Osteoblast (primary cell): ENCODE measurements around the gene FAM110C. TPM values are rescaled to one million over a fixed set of nuclear protein-coding genes. Genes with fewer than 3 reads are reported as not detected.

Experiments used
- DNase-seq: peaks from one replicate; pipeline ENCODE4 v3.0.0; 2011; ENCODE audit warnings: low spot score, mixed read lengths; ENCODE audit not compliant: insufficient read length; ENCODE audit errors: missing footprints
- H2AFZ ChIP-seq: 2 replicates; pipeline ENCODE4 v1.6.0; 2011; ENCODE audit warnings: mild to moderate bottlenecking, low read length
- H3K27ac ChIP-seq: 2 replicates; pipeline ENCODE4 v1.5.1; 2011; ENCODE audit warnings: mild to moderate bottlenecking, low read depth, low read length, moderate library complexity
- H3K27me3 ChIP-seq: 2 replicates; pipeline ENCODE4 v1.6.0; 2012; ENCODE audit warnings: mild to moderate bottlenecking, control low read depth, inconsistent platforms, low read length, moderate library complexity; ENCODE audit not compliant: insufficient read depth
- H3K36me3 ChIP-seq: 2 replicates; pipeline ENCODE4 v1.5.1; 2011; ENCODE audit warnings: mild to moderate bottlenecking, low read length, control low read depth, moderate library complexity; ENCODE audit not compliant: insufficient read depth
- H3K4me1 ChIP-seq: 2 replicates; pipeline ENCODE4 v1.5.1; 2011; ENCODE audit warnings: mild to moderate bottlenecking, low read length, control low read depth, moderate library complexity; ENCODE audit not compliant: insufficient read depth
- H3K4me2 ChIP-seq: 2 replicates; pipeline ENCODE4 v1.6.0; 2011; ENCODE audit warnings: mild to moderate bottlenecking, low read length; ENCODE audit not compliant: insufficient read depth
- H3K4me3 ChIP-seq: fragments of 200-600 bp; sonication (generic); 3 replicates; pipeline ENCODE4 v1.5.1; 2012; ENCODE audit warnings: mild to moderate bottlenecking, low read length, inconsistent platforms; ENCODE audit not compliant: insufficient read depth
- H3K79me2 ChIP-seq: 2 replicates; pipeline ENCODE4 v1.6.0; 2012; ENCODE audit warnings: mild to moderate bottlenecking, low read length, control low read depth, inconsistent platforms; ENCODE audit not compliant: insufficient read depth
- H3K9me3 ChIP-seq: 2 replicates; pipeline ENCODE4 v1.5.1; 2011; ENCODE audit warnings: low read depth, low read length, control low read depth
- H4K20me1 ChIP-seq: 2 replicates; pipeline ENCODE4 v1.6.0; 2012; ENCODE audit warnings: mild to moderate bottlenecking, low read length, control low read depth; ENCODE audit not compliant: insufficient read depth
- CTCF ChIP-seq: IDR thresholded peaks from 2 replicates; pipeline ENCODE4 v1.5.1; 2011; ENCODE audit warnings: mild to moderate bottlenecking, low read depth, low read length, moderate library complexity; ENCODE audit errors: extremely low read depth
- total RNA-seq: library from RNA; depleted of rRNA; stranded (reverse); fragments of >200 nt; gene quantifications from 2 replicates; pipeline ENCODE4 v1.2.3, GENCODE V29; 2012

FAM110C gene
- total RNA-seq = not detected in 2 replicates

- Histone ChIP-seq H3K27me3 (peaks cover 10% of the 10 kb centered on the region), H3K27ac (no peak within 1 kb of the TSS), H3K4me2 (no peak within 1 kb of the TSS), H2AFZ (no peak within 1 kb of the TSS), H3K79me2 (no peaks in the 10 kb centered on the region), H3K36me3 (no peaks in the 10 kb centered on the region), H3K4me1 (no peaks in the 10 kb centered on the region), H3K9me3 (no peaks in the 10 kb centered on the region), H3K4me3 (no peak within 1 kb of the TSS), H4K20me1 (no peaks in the 10 kb centered on the region)
- no peak for DNase-seq
- no peak for TF ChIP-seq CTCF
These were observed at the start of gene FAM110C for GRCh38 chr2:46471-47345. TSS of gene FAM110C (minus strand) at chr2:46505. CDS start at chr2:46385, 120 bp downstream.

GRCh38 chr2:92326-92725 lies 46.0 kb upstream of the FAM110C start:
- DNase-seq = no peak
- Histone ChIP-seq H3K9me3 (no peaks in the 10 kb centered on the region), H3K4me3 (no peak overlapping the region), H3K4me2 (no peak overlapping the region), H3K4me1 (no peaks in the 10 kb centered on the region), H3K27me3 (no peaks in the 10 kb centered on the region), H2AFZ (no peak overlapping the region), H4K20me1 (no peaks in the 10 kb centered on the region), H3K36me3 (no peaks in the 10 kb centered on the region), H3K79me2 (no peaks in the 10 kb centered on the region), H3K27ac (no peak overlapping the region)
- no peak for TF ChIP-seq CTCF

GRCh38 chr2:90645-91312 lies 44.5 kb upstream of the FAM110C start:
- H2AFZ ChIP-seq = no peak overlapping the region
- no peaks in the 10 kb centered on the region for H3K79me2 ChIP-seq
- H3K27ac ChIP-seq = no peak overlapping the region
- DNase-seq = no peak
- no peaks in the 10 kb centered on the region for H4K20me1 ChIP-seq
- no peaks in the 10 kb centered on the region for H3K27me3 ChIP-seq
- no peaks in the 10 kb centered on the region for H3K9me3 ChIP-seq
- H3K4me3 ChIP-seq = no peak overlapping the region
- H3K36me3 ChIP-seq = no peaks in the 10 kb centered on the region
- H3K4me1 ChIP-seq = no peaks in the 10 kb centered on the region
- H3K4me2 ChIP-seq = no peak overlapping the region
- no peak for TF ChIP-seq CTCF

GRCh38 chr2:85761-86160 lies 39.5 kb upstream of the FAM110C start:
- H3K9me3 ChIP-seq = no peaks in the 10 kb centered on the region
- no peak overlapping the region for H3K27ac ChIP-seq
- H2AFZ ChIP-seq = no peak overlapping the region
- H3K27me3 ChIP-seq = no peaks in the 10 kb centered on the region
- H3K36me3 ChIP-seq = no peaks in the 10 kb centered on the region
- no peak for DNase-seq
- no peak overlapping the region for H3K4me3 ChIP-seq
- no peaks in the 10 kb centered on the region for H3K79me2 ChIP-seq
- no peak for TF ChIP-seq CTCF
- no peak overlapping the region for H3K4me2 ChIP-seq
- H3K4me1 ChIP-seq = no peaks in the 10 kb centered on the region
- H4K20me1 ChIP-seq = no peaks in the 10 kb centered on the region
